Spinal cord (tissue), 10 donors: ENCODE measurements around the gene ECM1. TPM values are rescaled to one million over a fixed set of nuclear protein-coding genes. Genes with fewer than 3 reads are reported as not detected.

Source experiments
- DNase-seq, 6 donors: peaks; one replicate each; pipeline versions ENCODE4 v3.0.0 to v3.0.0-alpha.2; 2013 to 2015; ENCODE audit warnings: low spot score in 6 of 6, low read depth in 4 of 6
- H3K27ac ChIP-seq: one replicate; pipeline ENCODE4 v1.5.1; 2013; ENCODE audit warnings: low read depth, low read length, control low read depth
- H3K27me3 ChIP-seq: one replicate; pipeline ENCODE4 v1.6.1; 2013; ENCODE audit warnings: low read length; ENCODE audit not compliant: control insufficient read depth, insufficient read depth
- H3K36me3 ChIP-seq: one replicate; pipeline ENCODE4 v1.6.1; 2013; ENCODE audit warnings: low read length; ENCODE audit not compliant: control insufficient read depth, insufficient read depth
- H3K4me1 ChIP-seq: one replicate; pipeline ENCODE4 v1.6.1; 2013; ENCODE audit warnings: low read length; ENCODE audit not compliant: control insufficient read depth, insufficient read depth
- H3K4me3 ChIP-seq: one replicate; pipeline ENCODE4 v1.5.1; 2013; ENCODE audit warnings: low read depth, low read length, control low read depth
- H3K9me3 ChIP-seq: one replicate; pipeline ENCODE4 v1.6.1; 2013; ENCODE audit warnings: low read length; ENCODE audit not compliant: control insufficient read depth, insufficient read depth
- WGBS: methylation state at CpG from one replicate; pipeline ENCODE4 v1.1.5; 2013; ENCODE audit warnings: missing lambda C conversion rate; ENCODE audit not compliant: insufficient coverage; 5-methylcytosine and 5-hydroxymethylcytosine counted together
- polyA plus RNA-seq, 2 donors: library from polyadenylated mRNA; unstranded; fragments of 120-200 nt; gene quantifications; one replicate each; pipeline ENCODE4 v1.2.1, GENCODE V29; 2013; ENCODE audit not compliant: insufficient read length in 2 of 2
- total RNA-seq, 2 donors: library from RNA; depleted of rRNA in 1 of 2; stranded (reverse); fragments of 120-200 nt in 1 of 2; fragments of >200 nt in 1 of 2; gene quantifications; one replicate each; pipeline versions ENCODE4 v1.2.3 to v1.2.4, GENCODE V29; 2013 to 2014
- donor health status: healthy.

ECM1 gene
- total and polyA plus RNA-seq, 4 donors = 2.1 to 20.4 (median 12.7) TPM

- WGBS = 100% methylated on average over 1 of the region's 4 CpGs
- DNase-seq = no peak
- Histone ChIP-seq H3K27ac (no peak overlapping the region), H3K9me3 (no peaks in the 10 kb centered on the region), H3K36me3 (peaks cover 79% of the 10 kb centered on the region), H3K4me3 (no peak overlapping the region), H3K27me3 (no peaks in the 10 kb centered on the region), H3K4me1 (peaks cover 9% of the 10 kb centered on the region)
Observed at GRCh38 chr1:150508982-150509381, 1.1 kb downstream of the ECM1 start.

GRCh38 chr1:150511551-150511950, 3.6 kb downstream of the ECM1 start:
- Histone ChIP-seq H3K36me3 (peaks cover 55% of the 10 kb centered on the region), H3K9me3 (no peaks in the 10 kb centered on the region), H3K4me3 (no peak overlapping the region), H3K4me1 (peaks cover 26% of the 10 kb centered on the region), H3K27me3 (no peaks in the 10 kb centered on the region), H3K27ac (no peak overlapping the region)
- 79% methylated on average over 12 of the region's 12 CpGs for WGBS
- no peak for DNase-seq

- peaks cover 29% of the 10 kb centered on the region for H3K4me1 ChIP-seq
- 96% methylated on average over 17 of the region's 17 CpGs for WGBS
- peaks cover 50% of the 10 kb centered on the region for H3K36me3 ChIP-seq
- H3K27ac ChIP-seq = no peak overlapping the region
- DNase-seq = no peak
- no peak overlapping the region for H3K4me3 ChIP-seq
- H3K27me3 ChIP-seq = no peaks in the 10 kb centered on the region
- no peaks in the 10 kb centered on the region for H3K9me3 ChIP-seq
Observed at GRCh38 chr1:150511985-150512660, 4.2 kb downstream of the ECM1 start.

- no peaks in the 10 kb centered on the region for H3K27me3 ChIP-seq
- no peak overlapping the region for H3K27ac ChIP-seq
- peaks cover 45% of the 10 kb centered on the region for H3K36me3 ChIP-seq
- H3K4me3 ChIP-seq = no peak overlapping the region
- WGBS = 80% methylated on average over 1 of the region's 2 CpGs
- H3K4me1 ChIP-seq = peaks cover 28% of the 10 kb centered on the region
- DNase-seq = no peak
- H3K9me3 ChIP-seq = no peaks in the 10 kb centered on the region
Observed at GRCh38 chr1:150512846-150513245, 4.9 kb downstream of the ECM1 start.

DNA sequence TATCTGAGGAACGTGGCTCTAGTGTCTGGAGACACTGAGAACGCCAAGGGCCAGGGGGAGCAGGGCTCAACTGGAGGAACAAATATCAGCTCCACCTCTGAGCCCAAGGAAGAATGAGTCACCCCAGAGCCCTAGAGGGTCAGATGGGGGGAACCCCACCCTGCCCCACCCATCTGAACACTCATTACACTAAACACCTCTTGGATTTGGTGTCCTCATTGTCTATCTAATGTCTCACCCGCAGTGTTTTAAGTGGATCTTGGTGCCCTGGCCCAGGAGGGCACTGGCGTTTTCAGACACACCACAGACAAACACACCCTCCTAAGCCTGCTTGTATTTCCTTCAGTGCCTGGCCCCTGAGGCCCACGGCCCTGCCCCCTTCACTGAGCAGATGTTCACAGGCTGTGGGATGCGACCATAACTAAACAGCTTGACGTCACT, 5.5 kb downstream of the ECM1 start:
- Histone ChIP-seq H3K4me3 (no peak overlapping the region), H3K27me3 (no peaks in the 10 kb centered on the region), H3K36me3 (peaks cover 40% of the 10 kb centered on the region), H3K4me1 (peaks cover 23% of the 10 kb centered on the region), H3K9me3 (no peaks in the 10 kb centered on the region), H3K27ac (no peak overlapping the region)
- DNase-seq = no peak
- 73% methylated on average over 7 of the region's 7 CpGs for WGBS

DNA sequence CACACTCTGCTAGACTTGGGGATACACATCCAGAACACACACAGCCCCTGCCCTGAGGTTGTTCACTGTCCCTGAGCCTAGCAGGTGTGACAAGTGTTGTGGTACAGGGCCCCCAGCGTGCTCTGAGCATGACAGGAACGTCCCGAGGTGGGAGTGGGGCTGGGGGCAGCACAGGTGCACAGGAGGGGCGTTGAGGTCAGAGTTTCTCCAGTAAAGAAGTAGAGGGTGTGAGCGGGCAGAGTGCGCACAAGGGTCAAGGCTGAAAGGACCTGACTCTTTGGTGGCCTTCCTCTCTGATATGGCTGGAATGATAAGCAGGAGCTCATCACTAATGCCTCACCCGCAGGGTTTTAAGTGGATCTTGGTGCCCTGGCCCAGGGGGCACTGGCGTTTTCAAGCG, 6.4 kb downstream of the ECM1 start:
- Histone ChIP-seq H3K9me3 (no peaks in the 10 kb centered on the region), H3K4me3 (no peak overlapping the region), H3K27ac (no peak overlapping the region), H3K36me3 (peaks cover 34% of the 10 kb centered on the region), H3K27me3 (no peaks in the 10 kb centered on the region), H3K4me1 (peaks cover 20% of the 10 kb centered on the region)
- DNase-seq = no peak
- WGBS = 95% methylated on average over 9 of the region's 9 CpGs

GRCh38 chr1:150514913-150515327, 7.0 kb downstream of the ECM1 start:
- Histone ChIP-seq H3K4me1 (peaks cover 20% of the 10 kb centered on the region), H3K9me3 (no peaks in the 10 kb centered on the region), H3K4me3 (peak overlapping the region; percentile 87), H3K36me3 (peaks cover 28% of the 10 kb centered on the region), H3K27me3 (no peaks in the 10 kb centered on the region), H3K27ac (peak overlapping the region; percentile 90)
- DNase-seq = no peak
- WGBS = 15% methylated on average over 18 of the region's 21 CpGs

DNA sequence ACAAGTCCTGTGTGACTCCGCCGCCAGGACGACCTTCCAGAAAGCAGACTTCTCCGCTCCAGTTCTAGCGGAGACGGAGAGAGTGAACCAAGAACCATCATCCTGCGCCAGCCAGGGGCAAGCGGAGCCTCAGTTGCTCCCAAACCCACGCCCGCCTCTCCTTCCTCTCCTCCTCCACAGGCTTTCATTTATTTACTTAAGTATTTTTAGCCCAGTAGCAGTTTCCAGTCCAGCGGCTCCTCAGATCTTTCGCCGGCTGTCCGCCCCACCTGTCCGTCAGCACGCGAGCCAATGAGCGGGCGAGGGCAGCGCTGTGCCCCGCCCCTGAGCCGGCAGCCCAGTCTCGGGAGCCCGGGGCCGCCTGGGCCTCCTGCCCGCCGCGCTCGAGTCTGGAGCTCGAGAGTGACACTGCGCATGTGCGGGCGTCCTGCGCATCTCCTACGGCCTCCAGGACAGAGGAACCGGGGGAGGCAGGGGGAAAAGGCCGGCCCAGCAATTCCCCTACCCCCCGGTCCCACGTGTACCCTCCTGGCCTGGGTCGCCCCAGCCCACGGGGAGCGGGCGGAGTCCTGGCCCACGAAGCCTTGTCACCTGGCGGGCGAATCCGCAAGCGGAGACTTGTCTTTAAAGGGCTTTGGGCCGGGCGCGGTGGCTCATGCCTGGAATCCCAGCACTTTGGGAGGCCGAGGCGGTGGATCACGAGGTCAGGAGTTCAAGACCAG, 7.6 kb downstream of the ECM1 start, which contains the start of gene FALEC:
TSS of gene FALEC (plus strand) at position 425 of the 722 bp plus-strand sequence.
- peak within 1 kb of the TSS; percentile 90 for H3K27ac ChIP-seq

DNA sequence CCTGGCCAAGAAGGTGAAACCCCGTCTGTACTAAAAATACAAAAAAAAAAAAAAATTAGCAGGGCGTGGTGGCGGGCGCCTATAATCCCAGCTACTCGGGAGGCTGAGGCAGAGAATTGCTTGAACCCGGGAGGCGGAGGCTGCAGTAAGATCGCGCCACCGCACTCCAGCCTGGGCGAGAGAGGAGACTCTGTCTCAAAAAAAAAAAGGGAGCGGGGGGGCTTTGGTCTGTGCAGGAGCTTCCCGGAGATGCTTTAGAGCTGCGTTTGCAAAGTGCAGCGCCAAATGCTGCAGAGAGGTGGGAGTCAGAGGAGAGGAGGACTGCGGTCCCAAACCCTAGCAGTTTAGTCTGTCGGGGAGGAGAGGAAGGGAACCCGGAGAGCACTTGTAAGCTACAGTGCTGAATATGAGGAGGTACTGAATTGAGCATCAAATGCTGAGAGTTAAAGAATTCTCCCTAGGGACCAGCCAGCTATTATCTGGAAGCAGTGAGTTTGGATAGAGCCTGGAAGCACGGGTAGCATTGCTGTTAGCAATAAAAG, 8.2 kb downstream of the ECM1 start:
- peaks cover 17% of the 10 kb centered on the region for H3K36me3 ChIP-seq
- peak overlapping the region; percentile 82 for H3K27ac ChIP-seq

More for the DNA sequence above, 7.6 kb downstream of the ECM1 start, which contains the start of gene FALEC:
- WGBS = under 1% methylated on average over 53 of the region's 54 CpGs
- peak within 1 kb of the TSS; percentile 87 for H3K4me3 ChIP-seq
- DNase-seq = peak; percentile 78 to 99 (median 92)
- H3K36me3 ChIP-seq = peaks cover 24% of the 10 kb centered on the region
- H3K27me3 ChIP-seq = no peaks in the 10 kb centered on the region
- H3K4me1 ChIP-seq = peaks cover 20% of the 10 kb centered on the region
- H3K9me3 ChIP-seq = no peaks in the 10 kb centered on the region

More for the DNA sequence above, 8.2 kb downstream of the ECM1 start:
- Histone ChIP-seq H3K27me3 (no peaks in the 10 kb centered on the region), H3K4me1 (peaks cover 20% of the 10 kb centered on the region), H3K9me3 (no peaks in the 10 kb centered on the region), H3K4me3 (peak overlapping the region; percentile 87)
- WGBS = 1% methylated on average over 17 of the region's 19 CpGs
- peak in 2 of 6 donors; percentile 63 to 72 for DNase-seq
